ENCODE measurements around the gene ZNF334. TPM values are rescaled to one million over a fixed set of nuclear protein-coding genes. Genes with fewer than 3 reads are reported as not detected.

ZNF334 gene
- polyA plus RNA-seq (ENCODE audit: insufficient read length in 10 of 10), result 10 to 100 TPM in 6 of 10 donors, 1 to 10 TPM in 4; 6.2 to 18.9 (median 11.2) TPM
- long read RNA-seq, donor 1, result 0 reads
- long read RNA-seq, donor 2, partial matches to known transcripts, result 0 of 1 reads
- long read RNA-seq, donor 2, other reads (novel, unspliced or antisense), result 0 of 1 reads
- long read RNA-seq, donor 3, result 0 reads
- long read RNA-seq, donor 4, result 0 reads
- long read RNA-seq, donor 5, result 0 reads
- long read RNA-seq, donor 6, result 0 reads
- long read RNA-seq, donor 7, result 0 reads
- long read RNA-seq, donor 8, result 0 reads
- long read RNA-seq, donor 9, result 0 reads

GRCh38 chr20:46512943-46513844, at the start of gene ZNF334:
ZNF334 (minus strand) TSS chr20:46513559; CDS start chr20:46512102, 1,457 bp downstream.
- peak; percentile 59 to 91 (median 74) for DNase-seq

GRCh38 chr20:46562373-46563169, 49.2 kb upstream of the ZNF334 start:
- peak; percentile 73 to 95 (median 83) for DNase-seq

GRCh38 chr20:46562009-46562372, 48.6 kb upstream of the ZNF334 start:
- DNase-seq, result no peak

- no peak for DNase-seq
Measured at GRCh38 chr20:46559685-46560440, 46.5 kb upstream of the ZNF334 start.

- DNase-seq, result no peak
Measured at GRCh38 chr20:46559001-46559400, 45.6 kb upstream of the ZNF334 start.

- peak in 1 of 3 donors; percentile 37 for DNase-seq
Measured at GRCh38 chr20:46558511-46558959, 45.2 kb upstream of the ZNF334 start.

GRCh38 chr20:46557231-46557956, 44.0 kb upstream of the ZNF334 start:
- DNase-seq, result no peak

- no peak for DNase-seq
Measured at GRCh38 chr20:46555370-46555956, 42.1 kb upstream of the ZNF334 start.

GRCh38 chr20:46554828-46555227, 41.5 kb upstream of the ZNF334 start:
- no peak for DNase-seq

GRCh38 chr20:46553926-46554325, 40.6 kb upstream of the ZNF334 start:
- DNase-seq, result no peak

GRCh38 chr20:46552460-46553420, 39.4 kb upstream of the ZNF334 start:
- DNase-seq, result no peak

- no peak for DNase-seq
Measured at GRCh38 chr20:46551522-46552381, 38.4 kb upstream of the ZNF334 start.

- no peak for DNase-seq
Measured at GRCh38 chr20:46550461-46550860, 37.1 kb upstream of the ZNF334 start, which contains the start of gene OCSTAMP. OCSTAMP (minus strand) TSS chr20:46550654; CDS start chr20:46550560, 94 bp downstream.

GRCh38 chr20:46549188-46549972, 36.0 kb upstream of the ZNF334 start:
- no peak for DNase-seq

GRCh38 chr20:46548688-46549087, 35.3 kb upstream of the ZNF334 start:
- DNase-seq, result no peak

GRCh38 chr20:46547995-46548394, 34.6 kb upstream of the ZNF334 start:
- no peak for DNase-seq

GRCh38 chr20:46546936-46547335, 33.6 kb upstream of the ZNF334 start:
- no peak for DNase-seq

Data from muscle of back (tissue), 13 donors.